Measurements from ENCODE around the gene IL2RA. TPM values are rescaled to one million over a fixed set of nuclear protein-coding genes. Genes with fewer than 3 reads are reported as not detected.
"Not testable (repeated sequence)": the region's sequence is repeated elsewhere in the genome, so short reads cannot be mapped to it uniquely, and the experiment has no call there.

The IL2RA gene
- total RNA-seq, 1 donor from 2014 or later, result 2.3 TPM

DNA sequence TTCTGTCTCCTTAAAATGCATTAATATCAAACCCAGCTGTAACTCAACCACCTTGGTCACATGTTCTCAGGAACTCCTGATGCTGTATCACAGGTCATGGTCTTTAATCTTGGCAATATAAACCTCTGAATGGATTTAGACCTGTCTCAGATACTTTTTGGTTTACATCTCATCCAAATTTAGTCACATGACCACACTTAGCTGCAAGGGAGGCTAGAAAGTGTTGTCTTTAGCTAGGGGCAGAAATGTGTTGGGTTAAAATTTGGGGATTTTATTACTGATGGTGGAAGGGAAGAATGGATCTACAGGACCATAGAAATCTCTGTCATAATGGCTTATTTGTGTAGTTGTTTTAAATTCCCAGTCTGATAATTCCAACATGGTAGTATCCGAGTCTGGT, 55.2 kb downstream of the IL2RA start:
- intact Hi-C loops (cut with DNase I), result no loop called here
- DNase-seq (no peak), ATAC-seq (ENCODE audit: poor library complexity) (no peak)

- intact Hi-C loops (cut with DNase I), result no loop called here
- no peak for DNase-seq
- ATAC-seq (ENCODE audit: poor library complexity), result no peak
Measured at GRCh38 chr10:6006546-6006945, 55.6 kb downstream of the IL2RA start.

DNA sequence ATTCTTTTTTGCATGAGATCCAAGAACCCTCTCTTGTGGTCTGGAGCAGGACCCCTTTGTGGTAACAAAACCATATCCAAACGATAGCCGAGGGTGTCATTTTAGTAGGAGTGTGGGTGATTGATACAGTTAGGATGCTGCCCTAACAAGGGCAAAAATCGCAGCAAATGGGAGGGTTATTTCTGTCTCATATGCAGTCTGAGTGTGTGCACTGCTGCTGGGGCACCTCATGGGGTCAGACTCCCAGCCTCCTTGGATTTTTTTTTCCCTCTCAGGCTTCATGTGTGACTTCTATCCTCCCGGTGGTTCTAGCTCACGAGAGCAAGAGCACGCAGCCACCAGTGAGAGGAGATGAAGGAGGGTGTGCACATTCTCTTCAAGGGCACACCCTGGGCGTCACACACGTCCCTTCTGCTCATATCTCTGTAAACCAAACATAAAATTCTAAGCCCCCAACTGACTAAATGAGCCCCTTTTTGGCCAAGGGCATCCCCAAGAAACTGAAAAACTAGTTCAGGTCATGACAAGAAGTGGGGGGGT, 56.2 kb downstream of the IL2RA start:
- DNase-seq (no peak), ATAC-seq (ENCODE audit: poor library complexity) (no peak)
- intact Hi-C loops (cut with DNase I), result no loop called here

- intact Hi-C loops (cut with DNase I), result not testable (repeated sequence)
Measured at GRCh38 chr10:6005161-6005804, 56.9 kb downstream of the IL2RA start.

GRCh38 chr10:6002809-6003510, 59.2 kb downstream of the IL2RA start:
- DNase-seq (no peak), ATAC-seq (ENCODE audit: poor library complexity) (no peak)
- intact Hi-C loops (cut with DNase I), result no loop called here

More at GRCh38 chr10:6005161-6005804, 56.9 kb downstream of the IL2RA start:
- not testable (repeated sequence) for DNase-seq; ATAC-seq (ENCODE audit: poor library complexity)

DNA sequence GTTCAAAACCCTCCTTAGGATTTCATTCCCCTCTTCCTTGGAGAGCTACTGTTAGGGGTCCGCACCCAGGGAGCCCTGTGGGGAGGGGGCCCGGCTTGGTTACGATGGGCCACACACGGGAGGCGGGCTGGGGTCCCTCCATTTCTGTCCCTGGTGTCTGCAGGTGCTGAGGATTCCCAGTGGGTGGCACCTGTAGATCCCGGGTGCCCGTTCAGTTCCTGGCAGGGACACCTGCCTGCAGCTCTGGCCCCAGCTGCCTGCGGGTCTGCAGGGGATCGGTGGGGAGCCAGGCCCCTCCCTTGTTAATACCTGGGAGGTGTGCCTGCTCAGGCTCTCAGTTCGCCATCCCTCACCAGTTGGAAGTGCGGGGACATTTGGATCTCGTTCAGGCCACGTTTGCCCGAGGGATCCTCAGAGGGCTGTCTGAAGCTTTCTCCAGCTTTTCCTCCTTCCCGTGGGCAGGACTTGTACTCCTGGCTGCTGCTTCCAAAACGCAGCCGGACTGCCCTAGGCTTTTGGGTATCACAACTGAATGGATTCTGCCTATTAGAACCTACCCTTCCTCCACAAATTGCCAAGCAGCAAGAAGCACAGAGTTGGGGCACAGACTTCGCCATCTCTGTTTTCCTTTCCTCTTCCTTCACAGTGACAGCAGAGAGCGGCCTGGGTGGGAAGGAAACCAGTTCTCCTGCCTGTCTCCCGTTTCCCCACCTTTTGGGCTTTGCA, 62.6 kb downstream of the IL2RA start:
- ATAC-seq (ENCODE audit: poor library complexity), result no peak
- intact Hi-C loops (cut with DNase I), result no loop called here
- no peak for DNase-seq

DNA sequence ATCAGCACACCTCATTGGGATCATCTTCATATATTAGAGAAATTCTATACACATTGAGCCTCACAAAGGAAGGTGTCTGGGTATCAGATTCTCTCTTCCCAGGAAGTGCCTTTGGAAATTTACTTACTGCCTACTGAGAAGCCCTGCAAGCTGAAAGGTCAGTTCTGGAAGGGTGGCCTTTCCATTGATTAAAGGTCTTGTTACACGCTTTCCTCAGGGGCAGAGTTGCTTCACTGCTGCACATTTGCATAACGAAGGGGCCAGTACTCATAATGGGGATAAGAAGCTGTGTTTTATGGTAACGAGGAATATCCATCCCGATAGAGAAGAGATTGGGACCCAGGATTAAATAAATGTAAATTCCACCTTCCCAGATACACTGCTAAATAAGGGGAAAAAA, 65.5 kb downstream of the IL2RA start:
- DNase-seq (no peak), ATAC-seq (ENCODE audit: poor library complexity) (no peak)
- intact Hi-C loops (cut with DNase I), result no loop called here

DNA sequence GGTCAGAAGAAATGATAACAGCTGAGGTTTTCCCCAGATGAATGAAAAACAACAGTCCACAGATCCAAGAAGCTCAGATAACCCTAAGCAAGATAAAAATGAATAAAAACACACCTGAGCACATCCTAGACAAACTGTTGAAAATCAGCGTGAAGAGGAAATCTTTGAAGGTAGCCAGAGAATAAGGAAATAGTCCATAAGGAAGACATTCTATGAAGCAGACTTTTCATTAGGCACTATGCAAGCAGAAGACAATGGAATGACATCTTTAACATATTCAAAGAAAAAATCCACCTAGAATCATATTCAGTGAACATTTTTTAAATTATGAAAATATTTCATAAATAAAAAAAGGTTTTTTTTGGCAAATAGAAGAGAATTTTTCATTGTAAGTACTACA, 69.8 kb downstream of the IL2RA start:
- ATAC-seq (ENCODE audit: poor library complexity) (no peak), DNase-seq (no peak)
- intact Hi-C loops (cut with DNase I), result no loop called here

- DNase-seq, result no peak
- no peak for ATAC-seq (ENCODE audit: poor library complexity)
- intact Hi-C loops (cut with DNase I), result no loop called here
Measured at GRCh38 chr10:5991708-5992107, 70.5 kb downstream of the IL2RA start.

GRCh38 chr10:5989756-5990155, 72.4 kb downstream of the IL2RA start:
- intact Hi-C loops (cut with DNase I), result no loop called here
- no peak for ATAC-seq (ENCODE audit: poor library complexity)
- DNase-seq, result no peak

- intact Hi-C loops (cut with DNase I), result no loop called here
- ATAC-seq (ENCODE audit: poor library complexity) (no peak), DNase-seq (no peak)
Measured at GRCh38 chr10:5988336-5988920, 73.7 kb downstream of the IL2RA start.

- DNase-seq, result peak; percentile 82
- ATAC-seq (ENCODE audit: poor library complexity), result peak; percentile 81
- intact Hi-C loops (cut with DNase I), result no loop called here
Measured at GRCh38 chr10:5987747-5988146, 74.4 kb downstream of the IL2RA start.

DNA sequence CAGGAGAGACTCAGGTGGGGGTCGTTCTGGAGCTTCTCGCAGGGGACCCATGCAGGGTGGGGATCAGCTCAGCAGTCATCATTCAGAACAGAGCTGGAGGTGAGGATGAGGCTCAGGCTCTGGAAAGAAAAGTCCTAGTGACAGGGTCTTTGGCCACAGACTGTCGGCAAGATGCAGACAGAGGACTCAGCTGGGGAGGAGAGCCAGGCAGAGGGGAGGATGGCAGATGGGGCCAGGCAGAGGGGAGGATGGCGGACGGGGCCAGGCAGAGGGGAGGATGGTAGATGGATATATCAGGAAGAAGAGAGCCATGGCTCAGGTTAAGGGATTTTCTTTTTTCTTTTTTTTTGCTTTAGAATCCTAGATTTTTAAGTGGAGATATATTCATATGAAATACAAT, 77.1 kb downstream of the IL2RA start:
- ATAC-seq (ENCODE audit: poor library complexity) (no peak), DNase-seq (no peak)
- intact Hi-C loops (cut with DNase I), result no loop called here

- DNase-seq (no peak), ATAC-seq (ENCODE audit: poor library complexity) (peak; percentile 28)
- intact Hi-C loops (cut with DNase I), result no loop called here
Measured at GRCh38 chr10:5983774-5984173, 78.4 kb downstream of the IL2RA start.

- intact Hi-C loops (cut with DNase I), result no loop called here
- ATAC-seq (ENCODE audit: poor library complexity) (no peak), DNase-seq (no peak)
Measured at GRCh38 chr10:5981529-5981928, 80.6 kb downstream of the IL2RA start.

DNA sequence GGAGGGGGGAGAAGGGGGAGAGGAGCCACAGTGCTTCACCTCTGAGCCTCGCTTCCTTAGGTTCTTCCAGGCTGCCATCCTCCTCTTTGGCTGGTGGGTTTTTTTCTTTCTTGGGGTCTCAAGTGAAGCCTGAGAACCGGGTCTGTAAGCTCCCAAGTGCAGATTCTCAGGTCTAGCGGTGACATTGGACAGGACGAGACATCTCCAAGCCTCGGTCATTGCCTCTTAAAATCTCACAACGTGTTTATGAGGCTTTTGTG, 84.0 kb downstream of the IL2RA start:
- intact Hi-C loops (cut with DNase I), result no loop called here
- ATAC-seq (ENCODE audit: poor library complexity) (no peak), DNase-seq (no peak)

GRCh38 chr10:5977471-5978229, 84.5 kb downstream of the IL2RA start, which contains the start of gene IL15RA:
Gene IL15RA, minus strand, starts transcription at chr10:5977543. Its CDS starts 51 bp downstream, at chr10:5977492.
- peak; percentile 83 for DNase-seq
- ATAC-seq (ENCODE audit: poor library complexity), result peak; percentile 72
- intact Hi-C loops (cut with DNase I), result no loop called here

- DNase-seq (peak; percentile 72), ATAC-seq (ENCODE audit: poor library complexity) (peak; percentile 70)
- intact Hi-C loops (cut with DNase I), result no loop called here
Measured at GRCh38 chr10:5976512-5977470, 85.4 kb downstream of the IL2RA start.
